Ectodermal cell (in vitro differentiated cells): ENCODE results near the gene ZCCHC3.
"Not testable (repeated sequence)": the region's sequence is repeated elsewhere in the genome, so short reads cannot be mapped to it uniquely, and the experiment has no call there.

Source experiments
- H3K27ac ChIP-seq: 2 replicates; pipeline ENCODE4 v1.7.0; 2013; ENCODE audit warnings: mild to moderate bottlenecking, low read depth, low read length; ENCODE audit not compliant: insufficient read depth, poor library complexity, severe bottlenecking
- H3K27me3 ChIP-seq: 2 replicates; pipeline ENCODE4 v1.7.0; 2013; ENCODE audit warnings: mild to moderate bottlenecking, low read length; ENCODE audit not compliant: insufficient read depth, control insufficient read depth, poor library complexity, severe bottlenecking
- H3K36me3 ChIP-seq: one replicate; pipeline ENCODE4 v1.7.0; 2013; ENCODE audit warnings: low read length; ENCODE audit not compliant: control insufficient read depth, insufficient read depth
- H3K4me1 ChIP-seq: one replicate; pipeline ENCODE4 v1.7.0; 2013; ENCODE audit warnings: low read length; ENCODE audit not compliant: control insufficient read depth, insufficient read depth
- H3K4me3 ChIP-seq: 2 replicates; pipeline ENCODE4 v1.7.0; 2013; ENCODE audit warnings: low read depth, low read length, control low read depth; ENCODE audit not compliant: insufficient read depth
- H3K9me3 ChIP-seq: 2 replicates; pipeline ENCODE4 v1.7.0; 2013; ENCODE audit warnings: mild to moderate bottlenecking, low read length, moderate library complexity; ENCODE audit not compliant: control insufficient read depth
- WGBS, 2 experiments: methylation state at CpG; one replicate each; pipeline ENCODE4 v1.1.7; 2013; ENCODE audit warnings: missing lambda C conversion rate in 2 of 2; 5-methylcytosine and 5-hydroxymethylcytosine counted together

The ZCCHC3 gene

DNA sequence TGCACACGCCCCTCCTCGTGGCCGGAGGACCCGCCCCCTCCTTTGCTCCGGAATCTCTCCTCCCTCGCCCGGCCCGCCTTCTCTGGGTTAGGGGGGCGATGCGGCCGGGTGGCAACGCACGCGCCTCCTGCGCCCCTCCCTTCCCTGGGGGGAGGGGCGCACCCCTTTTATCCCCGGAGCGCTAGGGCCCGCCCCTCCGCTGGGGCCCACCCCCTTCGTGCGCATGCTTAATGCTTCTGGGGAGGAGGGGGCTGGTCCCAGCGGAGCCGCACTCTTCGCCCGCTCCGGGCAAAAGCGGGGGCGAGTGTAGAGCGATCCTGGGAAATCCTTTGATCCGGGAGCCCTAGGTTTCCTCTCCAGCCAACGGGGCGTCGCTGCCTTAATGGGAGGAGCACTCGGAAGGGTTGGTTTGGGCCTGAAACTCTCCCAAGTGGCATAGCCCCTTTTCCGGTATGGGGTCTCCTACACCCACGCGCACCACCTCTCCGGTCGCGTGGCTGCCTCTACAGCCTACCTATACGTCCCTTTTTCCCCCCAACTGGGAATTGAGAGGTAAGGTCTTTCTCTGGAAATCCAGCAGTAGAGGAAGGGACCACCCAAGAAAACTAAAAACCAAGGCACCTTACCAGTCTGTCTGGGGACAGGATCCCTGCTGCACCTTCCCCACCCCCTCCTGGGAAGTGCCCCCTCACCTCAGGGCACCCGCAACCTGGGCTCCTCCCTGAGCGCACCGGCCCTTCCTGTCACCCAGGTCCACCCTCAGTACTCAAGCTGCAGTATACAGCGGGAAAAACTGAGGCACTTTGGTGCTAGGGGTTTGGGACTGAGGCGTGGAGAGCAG is 30.0 kb downstream of the ZCCHC3 start:
- no peak overlapping the region for H3K27ac ChIP-seq
- WGBS, 2 experiments: 2 to 3% methylated on average over 47 of the region's 47 CpGs

DNA sequence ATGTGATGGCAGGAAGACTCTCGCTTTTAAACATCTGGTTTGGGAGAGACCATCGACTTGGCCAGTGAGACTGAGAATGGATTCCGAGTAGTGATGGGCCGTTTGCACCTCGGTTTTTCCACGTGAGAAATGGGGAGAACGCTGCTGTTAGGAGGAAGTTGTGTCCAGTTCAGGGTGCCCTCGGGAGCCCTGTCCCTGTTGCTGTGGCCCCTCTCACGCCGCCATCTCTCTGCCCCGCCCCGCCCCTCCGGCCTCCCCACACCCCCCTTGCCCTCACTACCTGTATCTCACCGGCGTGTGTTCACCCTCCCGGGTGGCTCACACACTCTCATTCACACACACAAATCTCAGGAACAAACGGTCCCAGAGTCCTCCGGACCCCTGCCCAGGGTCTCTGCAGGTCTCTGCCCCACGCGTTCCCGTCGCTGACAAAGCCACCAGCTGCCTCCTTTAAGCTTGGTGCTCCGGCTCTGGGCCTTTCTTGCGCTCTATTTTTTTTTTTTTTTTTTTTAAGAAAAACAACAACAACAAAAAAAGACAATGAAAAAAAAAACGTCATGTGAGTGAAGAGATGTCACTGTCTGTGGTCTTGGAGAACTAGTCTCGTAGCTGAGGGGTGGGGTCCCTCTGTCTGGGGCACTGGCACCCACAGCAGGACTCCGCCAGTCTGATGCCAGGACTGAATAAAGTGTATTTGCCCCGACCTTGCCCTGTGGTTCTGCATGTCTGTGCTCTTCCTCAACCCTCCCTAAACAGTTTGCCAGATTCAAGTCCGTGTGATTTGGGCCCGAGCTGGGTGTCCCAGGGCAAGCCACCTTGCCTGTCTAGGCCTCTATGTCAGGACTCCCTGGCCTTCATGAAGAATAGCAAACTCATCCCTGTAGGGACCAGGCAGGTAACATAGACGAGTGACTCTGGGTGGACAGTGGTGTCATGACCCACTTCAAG is 30.9 kb downstream of the ZCCHC3 start:
- Histone ChIP-seq H3K27ac (no peak overlapping the region), H3K4me1 (peaks cover 29% of the 10 kb centered on the region), H3K27me3 (no peaks in the 10 kb centered on the region), H3K4me3 (peak overlapping the region; percentile 82), H3K36me3 (peaks cover 10% of the 10 kb centered on the region), H3K9me3 (no peaks in the 10 kb centered on the region)
- 63 to 65% methylated on average over 29 of the region's 31 CpGs for WGBS, 2 experiments

More for the DNA sequence above, 30.0 kb downstream of the ZCCHC3 start:
- no peaks in the 10 kb centered on the region for H3K27me3 ChIP-seq
- H3K4me3 ChIP-seq: peak overlapping the region; percentile 82
- no peaks in the 10 kb centered on the region for H3K9me3 ChIP-seq
- peaks cover 35% of the 10 kb centered on the region for H3K4me1 ChIP-seq
- H3K36me3 ChIP-seq: peaks cover 10% of the 10 kb centered on the region

DNA sequence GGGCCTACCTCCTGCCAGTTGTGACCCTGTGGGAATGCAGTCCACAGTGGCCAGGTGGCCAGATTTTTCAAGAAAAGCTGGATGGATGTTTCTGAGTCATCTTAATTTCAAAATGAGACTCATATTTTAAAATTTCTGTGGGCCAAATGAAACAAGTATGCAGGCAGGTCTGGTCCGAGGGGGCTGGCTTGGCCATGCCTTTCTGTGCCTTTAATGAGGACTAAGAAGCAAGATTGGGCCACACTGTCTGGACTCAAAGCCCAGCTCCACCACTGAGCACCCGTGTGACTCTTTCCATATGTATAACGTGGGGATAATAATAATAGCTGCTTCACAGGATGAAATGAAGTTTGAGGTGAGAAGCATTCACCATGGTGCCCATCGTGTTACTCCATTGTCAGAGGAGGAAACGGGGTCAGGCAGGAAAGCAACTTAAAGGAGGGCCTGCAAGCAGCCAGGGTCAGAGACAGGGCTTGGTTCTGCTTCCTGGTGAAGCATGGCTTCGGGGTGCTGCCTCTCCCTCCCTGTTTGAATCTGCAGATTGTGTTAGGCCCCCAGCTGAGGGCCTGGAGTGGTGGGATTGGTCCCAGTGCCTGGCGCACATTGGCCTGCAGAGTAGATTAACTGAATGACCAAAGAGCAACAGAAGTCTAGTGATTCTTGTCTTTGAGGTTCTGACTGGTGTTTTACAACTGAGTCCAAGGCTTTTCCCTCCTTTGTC is 31.8 kb downstream of the ZCCHC3 start:
- H3K27me3 ChIP-seq: no peaks in the 10 kb centered on the region
- 83 to 85% methylated on average over 7 of the region's 7 CpGs for WGBS, 2 experiments
- H3K36me3 ChIP-seq: peaks cover 10% of the 10 kb centered on the region
- peak overlapping the region; percentile 82 for H3K4me3 ChIP-seq
- peaks cover 27% of the 10 kb centered on the region for H3K4me1 ChIP-seq
- no peaks in the 10 kb centered on the region for H3K9me3 ChIP-seq
- H3K27ac ChIP-seq: no peak overlapping the region

DNA sequence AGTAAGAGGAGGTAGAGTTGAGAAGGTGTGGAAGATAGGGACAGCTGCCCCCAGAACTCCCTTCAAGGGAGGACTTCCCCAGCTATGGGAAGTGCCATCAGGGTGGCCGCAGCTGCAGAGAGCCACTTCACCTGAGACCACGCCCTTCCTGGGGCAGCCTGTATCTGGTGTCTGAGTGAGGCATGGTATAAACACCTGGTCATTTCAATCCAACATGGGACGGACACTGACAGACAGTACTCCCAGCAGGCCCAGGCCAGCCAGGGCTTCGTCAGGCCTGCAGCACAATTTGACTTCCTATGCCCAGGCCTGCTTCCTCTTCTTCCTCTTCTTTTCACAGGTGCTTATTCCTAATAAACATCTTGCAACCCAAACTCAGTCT is 32.5 kb downstream of the ZCCHC3 start:
- WGBS, 2 experiments: 90 to 96% methylated on average over 4 of the region's 4 CpGs
- peaks cover 10% of the 10 kb centered on the region for H3K36me3 ChIP-seq
- no peak overlapping the region for H3K27ac ChIP-seq
- H3K4me3 ChIP-seq: peak overlapping the region; percentile 82
- H3K27me3 ChIP-seq: no peaks in the 10 kb centered on the region
- no peaks in the 10 kb centered on the region for H3K9me3 ChIP-seq
- H3K4me1 ChIP-seq: peaks cover 27% of the 10 kb centered on the region

DNA sequence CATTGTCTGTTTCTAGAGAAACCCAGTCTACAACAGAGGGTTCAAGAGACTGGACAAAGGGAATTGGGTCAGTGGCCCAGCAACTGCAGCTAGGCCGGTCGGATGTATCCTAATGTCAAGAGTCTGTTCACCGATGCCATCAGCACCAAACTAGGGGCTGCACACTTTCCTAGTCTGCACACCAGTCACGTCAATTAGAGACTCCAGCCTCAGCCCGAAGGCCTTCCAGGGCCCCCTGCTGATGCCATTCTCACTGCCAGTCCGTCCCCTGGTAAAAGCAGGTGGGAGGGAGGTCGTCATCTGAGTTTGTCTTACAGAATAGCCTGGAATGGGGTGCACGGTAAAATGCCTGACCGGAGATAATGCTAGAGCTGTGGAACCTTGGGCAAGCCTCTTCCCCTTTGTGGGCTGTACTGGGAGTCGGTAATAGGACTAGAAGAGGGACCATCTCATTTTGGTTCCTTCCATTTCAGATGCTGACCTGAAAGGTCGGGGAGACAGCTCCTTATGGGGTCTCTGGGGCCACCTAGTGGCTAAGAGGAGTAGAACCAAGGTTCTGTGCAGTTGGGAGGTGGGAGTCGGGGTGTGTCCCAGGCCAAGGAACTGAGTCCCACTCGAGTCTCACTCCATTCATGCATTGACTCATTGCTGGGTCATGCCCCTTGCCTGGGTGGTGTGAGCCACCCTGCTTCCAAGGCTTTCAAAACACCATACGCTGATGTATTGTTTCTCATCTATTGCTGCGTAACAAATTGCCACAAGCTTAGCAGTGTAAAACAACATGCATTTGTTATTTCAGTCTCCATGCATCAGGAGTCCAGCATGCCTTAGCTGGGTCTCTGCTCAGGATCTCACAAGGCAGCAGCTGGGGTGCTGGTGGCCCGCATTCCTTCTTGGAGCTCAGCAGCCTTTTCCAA is 33.1 kb downstream of the ZCCHC3 start:
- WGBS, 2 experiments: 47 to 50% methylated on average over 16 of the region's 16 CpGs
- Histone ChIP-seq H3K9me3 (no peaks in the 10 kb centered on the region), H3K4me1 (peaks cover 27% of the 10 kb centered on the region), H3K36me3 (peaks cover 10% of the 10 kb centered on the region), H3K4me3 (no peak overlapping the region), H3K27ac (no peak overlapping the region), H3K27me3 (no peaks in the 10 kb centered on the region)

DNA sequence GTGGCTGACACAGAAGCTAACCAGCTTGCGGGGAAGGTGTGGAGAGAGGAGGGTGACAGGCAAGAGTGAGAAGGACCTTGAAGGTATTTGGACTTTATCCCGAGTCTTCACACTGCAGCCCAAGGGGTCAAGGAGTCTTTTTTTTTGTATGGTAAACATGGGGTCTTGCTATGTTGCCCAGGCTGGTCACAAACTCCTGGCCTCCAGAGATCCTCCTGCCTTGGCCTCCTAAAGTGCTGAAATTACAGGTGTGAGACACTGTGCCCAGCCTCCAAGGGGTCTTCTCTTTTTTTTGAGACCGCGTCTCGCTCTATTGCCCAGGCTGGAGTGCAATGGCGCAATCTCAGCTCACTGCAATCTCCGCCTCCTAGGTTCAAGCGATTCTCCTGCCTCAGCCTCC is 37.2 kb downstream of the ZCCHC3 start:
- Histone ChIP-seq H3K4me1 (peaks cover 16% of the 10 kb centered on the region), H3K36me3 (no peaks in the 10 kb centered on the region), H3K9me3 (no peaks in the 10 kb centered on the region), H3K27me3 (no peaks in the 10 kb centered on the region), H3K4me3 (no peak overlapping the region), H3K27ac (no peak overlapping the region)
- WGBS, 2 experiments: 89 to 93% methylated on average over 8 of the region's 8 CpGs

DNA sequence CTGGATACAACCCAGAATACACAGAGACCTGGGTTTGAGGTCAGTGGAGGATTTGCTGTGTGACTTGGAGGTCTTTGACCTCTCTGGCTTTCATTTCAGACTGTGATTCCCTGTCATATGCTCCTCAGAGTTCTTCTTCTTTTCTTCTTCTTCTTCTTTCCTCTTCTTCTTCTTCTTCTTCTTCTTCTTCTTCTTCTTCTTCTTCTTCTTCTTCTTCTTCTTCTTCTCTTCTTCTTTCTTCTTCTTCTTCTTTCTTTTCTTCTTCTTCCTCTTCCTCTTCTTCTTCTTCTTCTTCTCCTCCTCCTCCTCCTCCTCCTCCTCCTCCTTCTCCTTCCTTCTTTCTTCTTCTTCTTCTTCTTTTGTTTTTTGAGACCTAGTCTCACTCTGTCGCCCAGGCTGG is 38.7 kb downstream of the ZCCHC3 start:
- not testable (repeated sequence) for H3K4me1 ChIP-seq, H3K9me3 ChIP-seq, H3K27ac ChIP-seq, H3K36me3 ChIP-seq, H3K4me3 ChIP-seq, H3K27me3 ChIP-seq
- WGBS, 2 experiments: 82 to 88% methylated on average over 1 of the region's 1 CpG

DNA sequence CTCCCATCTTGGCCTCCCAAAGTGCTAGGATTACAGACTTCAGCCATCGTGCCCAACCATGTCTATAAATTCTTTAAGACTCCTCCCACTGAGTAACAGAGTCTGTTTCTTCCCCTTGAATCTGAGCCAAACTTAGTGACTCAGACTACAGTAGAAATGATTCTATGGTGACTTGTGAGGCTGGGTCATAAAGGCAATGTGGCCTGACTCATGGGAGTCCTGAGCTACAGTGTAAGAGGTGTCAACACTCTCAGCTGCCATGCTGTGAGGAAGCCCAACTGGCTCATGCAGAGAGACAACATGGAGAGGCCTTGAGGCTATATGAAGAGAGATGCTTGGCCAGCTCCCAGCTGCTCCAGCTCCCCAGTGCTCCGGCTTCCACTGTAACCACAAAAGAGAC is 44.3 kb downstream of the ZCCHC3 start:
- H3K4me1 ChIP-seq: peaks cover 3% of the 10 kb centered on the region
- WGBS, 2 experiments: 88 to 91% methylated on average over 2 of the region's 2 CpGs
- H3K27ac ChIP-seq: no peak overlapping the region
- H3K9me3 ChIP-seq: no peaks in the 10 kb centered on the region
- H3K4me3 ChIP-seq: no peak overlapping the region
- H3K27me3 ChIP-seq: no peaks in the 10 kb centered on the region
- no peaks in the 10 kb centered on the region for H3K36me3 ChIP-seq

DNA sequence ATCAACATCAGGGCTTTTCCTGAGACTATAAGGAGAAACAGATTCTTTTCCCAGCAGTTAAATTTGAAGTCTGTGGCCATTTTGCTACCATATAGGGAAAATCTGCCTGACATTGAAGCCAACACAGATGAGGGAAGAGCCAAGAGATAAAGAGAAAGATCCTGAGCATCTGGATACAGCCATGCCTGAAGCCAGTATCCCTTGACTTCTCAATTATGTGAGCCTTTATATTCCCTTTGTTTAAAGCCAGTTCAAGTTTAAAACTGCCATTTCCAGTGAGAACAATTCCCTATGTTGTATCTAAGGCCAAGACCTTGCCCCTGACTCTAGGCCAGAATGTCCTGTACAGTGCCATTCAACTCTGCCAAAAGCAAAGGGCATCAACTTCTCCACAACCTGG is 45.7 kb downstream of the ZCCHC3 start:
- no peaks in the 10 kb centered on the region for H3K9me3 ChIP-seq
- H3K36me3 ChIP-seq: no peaks in the 10 kb centered on the region
- H3K27me3 ChIP-seq: no peaks in the 10 kb centered on the region
- no peak overlapping the region for H3K27ac ChIP-seq
- H3K4me3 ChIP-seq: no peak overlapping the region
- H3K4me1 ChIP-seq: peaks cover 3% of the 10 kb centered on the region
